ENCODE measurements around the gene POPDC2.

Gene POPDC2

DNA sequence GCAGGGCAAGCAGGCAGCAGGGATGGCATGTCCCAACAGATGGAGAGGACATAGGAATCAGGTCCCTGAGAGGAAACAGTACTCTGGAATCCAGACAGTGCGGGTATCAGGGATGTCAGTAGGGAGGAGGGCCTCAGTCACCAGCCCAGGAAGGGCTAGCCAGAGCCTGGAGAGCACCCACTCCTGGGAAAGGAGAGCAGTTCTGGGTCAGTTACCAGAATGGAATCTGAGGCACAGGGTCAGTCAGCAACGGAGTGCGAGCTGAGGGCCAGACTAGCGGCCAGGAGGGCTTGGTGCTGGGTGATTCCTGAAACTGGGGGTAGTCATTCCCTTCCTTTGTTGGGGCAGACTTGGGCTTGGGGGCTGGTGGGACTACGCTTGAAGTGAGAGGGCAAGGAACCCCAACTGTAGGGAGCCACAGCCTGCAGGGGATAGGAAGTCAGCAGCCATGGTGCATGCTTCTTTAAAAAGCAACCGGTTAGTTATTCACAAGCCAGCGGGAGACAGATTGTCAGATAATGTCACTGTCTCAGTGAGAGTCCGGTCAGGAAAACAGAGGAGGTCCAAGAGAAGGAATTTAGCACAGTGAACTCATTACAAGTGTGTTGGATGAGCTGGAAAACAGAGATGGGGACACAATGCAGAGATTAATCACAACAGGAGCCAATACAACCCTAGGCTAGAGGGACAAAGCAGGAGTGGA is 34.8 kb downstream of the POPDC2 start:
- Histone ChIP-seq H3K4me3 (ENCODE audit: low read depth in 1 of 2, low read length in 1 of 2) (no peak overlapping the region), H3K27ac (no peak overlapping the region), H3K9me3 (no peaks in the 10 kb centered on the region), H3K36me3 (no peaks in the 10 kb centered on the region), H3K27me3 (no peaks in the 10 kb centered on the region), H3K4me1 (ENCODE audit: control insufficient read depth in 1 of 2, insufficient read depth in 1 of 2, low read depth in 1 of 2, low read length in 1 of 2) (peaks cover 10 to 20% of the 10 kb centered on the region in 2 experiments)
- no peak for TF ChIP-seq CTCF (IDR thresholded peaks at IDR 0.05)

- Histone ChIP-seq H3K27me3 (no peaks in the 10 kb centered on the region), H3K9me3 (no peaks in the 10 kb centered on the region), H3K4me3 (ENCODE audit: low read depth in 1 of 2, low read length in 1 of 2) (no peak overlapping the region), H3K4me1 (ENCODE audit: control insufficient read depth in 1 of 2, insufficient read depth in 1 of 2, low read depth in 1 of 2, low read length in 1 of 2) (peaks cover 4 to 13% of the 10 kb centered on the region in 2 experiments), H3K27ac (no peak overlapping the region), H3K36me3 (no peaks in the 10 kb centered on the region)
- no peak for TF ChIP-seq CTCF (IDR thresholded peaks at IDR 0.05)
Measured at GRCh38 chr3:119624002-119624720, 36.2 kb downstream of the POPDC2 start.

DNA sequence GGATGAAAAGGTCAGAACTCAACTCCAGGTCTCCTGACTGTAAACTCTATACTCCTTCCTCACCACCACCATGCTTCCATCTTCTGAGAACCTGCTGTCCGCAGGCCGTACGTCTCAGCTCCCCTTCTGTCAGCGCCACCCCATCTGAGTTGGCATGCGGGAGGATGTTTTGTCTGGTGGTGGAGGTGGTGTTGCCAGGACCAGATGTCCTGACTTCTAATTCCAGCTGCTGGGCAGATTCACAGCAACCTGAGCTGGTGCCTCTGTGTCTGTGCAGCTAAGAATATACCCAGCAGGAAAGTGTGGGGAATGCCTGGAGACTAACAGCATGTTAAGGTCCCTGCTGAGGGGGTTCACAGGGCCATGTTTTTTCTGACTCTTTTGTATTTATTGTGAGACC is 39.5 kb downstream of the POPDC2 start:
- no peak overlapping the region for H3K4me3 ChIP-seq (ENCODE audit: low read depth in 1 of 2, low read length in 1 of 2)
- H3K27me3 ChIP-seq, result no peaks in the 10 kb centered on the region
- TF ChIP-seq CTCF (IDR thresholded peaks at IDR 0.05), result no peak
- no peaks in the 10 kb centered on the region for H3K36me3 ChIP-seq
- H3K9me3 ChIP-seq, result no peaks in the 10 kb centered on the region
- H3K4me1 ChIP-seq (ENCODE audit: control insufficient read depth in 1 of 2, insufficient read depth in 1 of 2, low read depth in 1 of 2, low read length in 1 of 2), result no peaks in the 10 kb centered on the region
- H3K27ac ChIP-seq, result no peak overlapping the region

DNA sequence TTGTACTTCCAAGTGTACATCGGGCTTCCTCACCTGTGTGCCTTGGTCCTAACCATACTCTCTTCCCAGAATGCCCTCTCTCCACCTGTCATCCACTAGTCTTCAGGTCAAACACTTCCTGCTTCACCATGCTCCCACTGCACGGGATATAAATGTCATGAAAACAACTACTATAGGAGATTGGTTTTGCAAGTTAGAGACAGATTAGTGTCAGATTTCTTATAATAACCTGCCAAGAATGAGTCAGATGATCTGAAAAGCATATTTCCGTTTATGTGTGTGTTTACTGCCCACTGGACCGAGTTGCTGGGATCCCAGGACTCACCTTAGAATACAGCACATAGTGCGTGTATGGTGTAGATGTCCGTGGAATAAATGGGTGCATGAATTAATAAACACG is 41.3 kb downstream of the POPDC2 start:
- no peak overlapping the region for H3K4me3 ChIP-seq (ENCODE audit: low read depth in 1 of 2, low read length in 1 of 2)
- no peaks in the 10 kb centered on the region for H3K9me3 ChIP-seq
- no peak for TF ChIP-seq CTCF (IDR thresholded peaks at IDR 0.05)
- H3K4me1 ChIP-seq (ENCODE audit: control insufficient read depth in 1 of 2, insufficient read depth in 1 of 2, low read depth in 1 of 2, low read length in 1 of 2), result no peaks in the 10 kb centered on the region
- no peak overlapping the region for H3K27ac ChIP-seq
- no peaks in the 10 kb centered on the region for H3K27me3 ChIP-seq
- H3K36me3 ChIP-seq, result no peaks in the 10 kb centered on the region

- Histone ChIP-seq H3K36me3 (no peaks in the 10 kb centered on the region), H3K27ac (no peak overlapping the region), H3K9me3 (no peaks in the 10 kb centered on the region), H3K4me3 (ENCODE audit: low read depth in 1 of 2, low read length in 1 of 2) (no peak overlapping the region), H3K4me1 (ENCODE audit: control insufficient read depth in 1 of 2, insufficient read depth in 1 of 2, low read depth in 1 of 2, low read length in 1 of 2) (no peaks in the 10 kb centered on the region), H3K27me3 (no peaks in the 10 kb centered on the region)
- no peak for TF ChIP-seq CTCF (IDR thresholded peaks at IDR 0.05)
Measured at GRCh38 chr3:119616056-119616455, 44.3 kb downstream of the POPDC2 start.

Measured in neutrophil (primary cell).